Measurements from ENCODE around the gene LRRC8D. TPM values are rescaled to one million over a fixed set of nuclear protein-coding genes. Genes with fewer than 3 reads are reported as not detected.
"Not testable (repeated sequence)": the region's sequence is repeated elsewhere in the genome, so short reads cannot be mapped to it uniquely, and the experiment has no call there.

The LRRC8D gene
- 4.4 TPM for total RNA-seq

DNA sequence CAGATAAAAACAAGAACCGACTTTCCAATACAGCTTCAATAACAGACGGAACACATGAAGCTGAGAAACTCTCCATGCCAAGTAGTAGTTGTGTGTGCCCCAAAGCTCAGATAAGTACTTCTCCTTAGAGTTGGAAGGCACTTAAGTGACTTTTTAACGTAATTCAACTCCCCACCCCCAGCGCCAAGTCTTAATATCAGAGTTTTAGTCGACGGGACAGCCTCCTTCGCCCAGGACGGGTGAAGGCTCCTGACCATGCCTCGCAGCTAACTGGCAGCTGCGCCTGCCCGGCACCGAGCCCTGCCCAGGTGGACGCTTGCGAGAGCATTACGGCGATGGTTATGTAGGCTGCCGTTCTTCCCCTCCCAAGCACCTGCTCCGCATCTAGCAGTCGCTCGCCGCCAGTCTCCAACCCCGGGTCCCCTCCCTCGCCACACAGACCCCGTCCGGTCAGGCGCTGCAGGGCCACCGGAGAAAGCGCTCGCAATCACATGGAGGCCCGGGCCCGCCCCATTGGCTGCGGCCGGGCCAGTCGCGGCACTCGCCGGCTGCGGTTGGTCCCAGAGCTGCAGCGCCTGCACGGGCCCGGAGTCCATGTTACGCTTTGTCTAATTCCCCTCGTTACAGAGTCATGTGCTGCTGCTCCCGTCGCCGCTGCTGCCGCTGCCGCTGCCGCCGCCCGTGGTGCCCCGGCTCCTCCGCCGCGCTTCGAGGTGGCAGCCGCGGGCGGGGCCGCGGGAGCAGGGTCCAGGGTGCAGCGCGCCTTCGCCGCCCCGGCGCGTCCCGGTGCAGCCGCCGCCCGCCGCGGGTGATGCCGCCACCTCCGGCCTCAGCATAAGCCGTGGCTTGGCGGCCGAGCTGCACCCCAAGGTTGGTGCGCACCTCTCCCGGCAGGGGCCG lies at the start of gene LRRC8D:
Gene LRRC8D (plus strand): TSS at position 611 of the 900 bp plus-strand sequence. CDS start 112,037 bp downstream, outside the sequence.
- Histone ChIP-seq H3K4me1 (peaks cover 16% of the 10 kb centered on the region), H3K36me3 (no peaks in the 10 kb centered on the region), H3K9me3 (no peaks in the 10 kb centered on the region), H3K4me3 (peak within 1 kb of the TSS; percentile 78 to 91), H3K27me3 (no peaks in the 10 kb centered on the region), H3K27ac (peak within 1 kb of the TSS; percentile 42)
- intact Hi-C loops (cut with DNase I), result no loop called here
- no peak for DNase-seq (ENCODE audit: extremely low spot score in 2 of 2)
- TF ChIP-seq, protein P1, sequence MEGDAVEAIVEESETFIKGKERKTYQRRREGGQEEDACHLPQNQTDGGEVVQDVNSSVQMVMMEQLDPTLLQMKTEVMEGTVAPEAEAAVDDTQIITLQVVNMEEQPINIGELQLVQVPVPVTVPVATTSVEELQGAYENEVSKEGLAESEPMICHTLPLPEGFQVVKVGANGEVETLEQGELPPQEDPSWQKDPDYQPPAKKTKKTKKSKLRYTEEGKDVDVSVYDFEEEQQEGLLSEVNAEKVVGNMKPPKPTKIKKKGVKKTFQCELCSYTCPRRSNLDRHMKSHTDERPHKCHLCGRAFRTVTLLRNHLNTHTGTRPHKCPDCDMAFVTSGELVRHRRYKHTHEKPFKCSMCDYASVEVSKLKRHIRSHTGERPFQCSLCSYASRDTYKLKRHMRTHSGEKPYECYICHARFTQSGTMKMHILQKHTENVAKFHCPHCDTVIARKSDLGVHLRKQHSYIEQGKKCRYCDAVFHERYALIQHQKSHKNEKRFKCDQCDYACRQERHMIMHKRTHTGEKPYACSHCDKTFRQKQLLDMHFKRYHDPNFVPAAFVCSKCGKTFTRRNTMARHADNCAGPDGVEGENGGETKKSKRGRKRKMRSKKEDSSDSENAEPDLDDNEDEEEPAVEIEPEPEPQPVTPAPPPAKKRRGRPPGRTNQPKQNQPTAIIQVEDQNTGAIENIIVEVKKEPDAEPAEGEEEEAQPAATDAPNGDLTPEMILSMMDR (IDR thresholded peaks at IDR 0.05), result no peak
- TF ChIP-seq POLR2A (IDR thresholded peaks at IDR 0.05) (no peak), POLR2AphosphoS5 (IDR thresholded peaks at IDR 0.05; ENCODE audit: insufficient read depth in 1 of 2, low read depth in 1 of 2) (peak in 1 of 2 donors; percentile 36)

DNA sequence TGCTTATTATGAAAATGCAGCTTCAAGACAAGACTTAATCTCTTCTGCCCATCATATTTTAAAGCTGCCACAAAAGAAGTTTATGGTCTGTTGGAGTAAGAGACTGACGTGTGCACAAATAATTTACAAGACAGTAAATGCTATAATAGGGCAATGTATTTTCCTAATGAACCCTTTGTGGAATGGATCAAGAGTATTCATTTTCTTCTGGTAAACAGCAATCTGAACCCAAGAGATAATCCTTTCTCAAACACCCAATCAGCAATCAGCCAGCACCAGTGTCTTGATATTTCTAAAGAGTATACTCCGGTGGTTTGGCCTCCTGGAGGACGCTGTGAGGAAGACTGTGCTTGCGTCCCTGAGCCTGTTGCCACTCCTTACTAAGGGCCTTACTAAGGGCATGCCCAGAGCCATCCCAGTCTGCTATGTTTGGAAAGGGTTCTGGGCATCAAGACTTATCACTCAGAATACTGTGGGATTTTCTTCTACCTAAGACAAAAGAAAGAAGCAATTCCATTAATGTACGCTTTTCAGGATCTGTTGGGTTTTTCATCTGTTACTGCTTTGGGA lies 48.8 kb upstream of the LRRC8D start:
- H3K4me3 ChIP-seq, result no peak overlapping the region
- H3K36me3 ChIP-seq, result no peaks in the 10 kb centered on the region
- H3K9me3 ChIP-seq, result no peaks in the 10 kb centered on the region
- no peaks in the 10 kb centered on the region for H3K27me3 ChIP-seq
- H3K27ac ChIP-seq, result no peak overlapping the region
- TF ChIP-seq, protein P1 (IDR thresholded peaks at IDR 0.05), result no peak
- intact Hi-C loops (cut with DNase I), result no loop called here
- H3K4me1 ChIP-seq, result no peaks in the 10 kb centered on the region
- DNase-seq (ENCODE audit: extremely low spot score in 2 of 2), result no peak

DNA sequence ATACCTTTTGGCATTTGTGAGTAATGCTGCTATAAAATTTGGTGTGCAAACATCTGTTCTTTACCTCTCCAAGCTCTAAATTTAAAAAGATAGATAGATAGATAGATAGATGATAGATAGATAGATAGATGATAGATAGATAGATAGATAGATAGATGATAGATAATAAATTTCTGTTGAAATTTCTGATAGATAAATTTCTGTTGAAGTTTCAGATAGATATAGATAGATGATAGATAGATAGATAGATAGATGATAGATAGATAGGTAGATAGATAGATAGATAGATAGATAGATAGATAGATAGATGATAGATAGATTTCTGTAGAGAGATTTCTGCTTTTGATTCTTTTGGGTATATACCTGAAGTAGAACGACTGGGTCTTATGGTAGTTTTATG lies 44.7 kb upstream of the LRRC8D start:
- H3K27me3 ChIP-seq; DNase-seq (ENCODE audit: extremely low spot score in 2 of 2); H3K4me3 ChIP-seq; H3K27ac ChIP-seq; H3K9me3 ChIP-seq; H3K4me1 ChIP-seq; intact Hi-C loops (cut with DNase I); H3K36me3 ChIP-seq: not testable (repeated sequence)

DNA sequence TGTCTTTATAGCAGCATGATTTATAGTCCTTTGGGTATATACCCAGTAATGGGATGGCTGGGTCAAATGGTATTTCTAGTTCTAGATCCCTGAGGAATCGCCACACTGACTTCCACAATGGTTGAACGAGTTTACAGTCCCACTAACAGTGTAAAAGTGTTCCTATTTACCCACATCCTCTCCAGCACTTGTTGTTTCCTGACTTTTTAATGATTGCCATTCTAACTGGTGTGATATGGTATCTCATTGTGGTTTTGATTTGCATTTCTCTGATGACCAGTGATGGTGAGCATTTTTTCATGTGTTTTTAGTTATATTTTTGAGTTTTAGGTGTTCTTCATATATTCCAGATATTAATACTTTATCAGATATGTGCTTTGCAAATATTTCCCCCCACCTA lies 43.6 kb upstream of the LRRC8D start:
- H3K9me3 ChIP-seq; H3K27me3 ChIP-seq; H3K36me3 ChIP-seq; H3K4me1 ChIP-seq; H3K4me3 ChIP-seq; H3K27ac ChIP-seq; DNase-seq (ENCODE audit: extremely low spot score in 2 of 2); intact Hi-C loops (cut with DNase I): not testable (repeated sequence)

DNA sequence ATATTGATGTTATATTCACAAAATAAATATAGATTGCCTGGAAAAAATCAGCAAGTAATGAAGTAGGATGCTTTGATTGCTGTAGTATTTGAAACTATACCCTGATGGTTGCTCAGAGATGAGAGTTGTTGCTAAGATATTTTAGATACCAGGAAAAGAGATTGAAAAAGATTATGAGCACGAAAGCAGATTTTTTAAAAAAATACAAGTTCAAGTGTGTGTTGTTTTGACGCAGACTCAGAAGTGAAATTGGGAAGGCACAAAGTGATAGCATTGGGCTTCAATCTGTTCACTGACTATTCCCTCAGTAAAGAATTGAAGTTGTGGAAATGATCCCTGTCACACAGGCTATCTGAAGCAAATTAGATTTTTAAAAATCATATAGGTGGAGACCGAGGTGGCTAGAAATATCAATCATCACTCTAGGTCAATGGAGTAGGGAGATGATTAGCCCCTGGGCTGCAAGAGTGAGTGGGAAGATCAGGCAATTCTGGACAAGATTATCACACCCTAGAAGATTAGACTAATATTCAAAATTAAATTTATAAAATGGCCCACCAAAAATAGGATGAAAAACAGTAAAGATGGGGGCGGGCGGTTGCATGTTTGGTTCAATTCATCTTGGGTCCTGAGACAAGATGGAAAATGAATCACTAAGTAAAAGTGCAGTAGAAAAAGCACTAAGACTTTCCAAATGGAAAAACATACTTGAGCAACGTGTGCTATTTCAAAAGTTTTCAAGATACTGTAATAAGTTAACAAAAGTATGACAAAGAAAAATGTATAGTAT lies 41.5 kb upstream of the LRRC8D start:
- no peaks in the 10 kb centered on the region for H3K36me3 ChIP-seq
- no peak for TF ChIP-seq POLR2AphosphoS5 (IDR thresholded peaks at IDR 0.05; ENCODE audit: insufficient read depth in 1 of 2, low read depth in 1 of 2)

DNA sequence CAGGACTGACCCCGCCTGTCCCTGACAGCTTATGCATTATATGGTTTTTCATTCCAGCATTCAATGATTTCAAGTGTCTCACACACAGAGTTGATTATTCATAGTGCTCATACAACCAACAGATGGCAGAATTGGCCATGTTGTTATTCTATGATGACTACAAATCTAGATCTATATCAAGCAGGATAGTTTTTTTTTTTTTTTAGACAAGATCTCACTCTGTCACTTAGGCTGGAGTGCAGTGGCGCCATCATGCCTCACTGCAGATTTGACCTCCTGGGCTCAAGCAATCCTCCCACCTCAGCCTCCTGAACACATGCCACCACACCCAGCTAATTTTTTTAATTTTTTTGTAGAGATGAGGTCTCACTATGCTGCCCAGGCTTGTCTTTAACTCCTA lies 40.1 kb upstream of the LRRC8D start:
- no peaks in the 10 kb centered on the region for H3K9me3 ChIP-seq
- no peaks in the 10 kb centered on the region for H3K4me1 ChIP-seq
- TF ChIP-seq, protein P1 (IDR thresholded peaks at IDR 0.05), result no peak
- no peak for TF ChIP-seq POLR2AphosphoS5 (IDR thresholded peaks at IDR 0.05; ENCODE audit: insufficient read depth in 1 of 2, low read depth in 1 of 2)
- no peak for TF ChIP-seq POLR2A (IDR thresholded peaks at IDR 0.05)
- intact Hi-C loops (cut with DNase I), result no loop called here
- H3K27me3 ChIP-seq, result no peaks in the 10 kb centered on the region
- no peak overlapping the region for H3K4me3 ChIP-seq
- H3K27ac ChIP-seq, result no peak overlapping the region
- H3K36me3 ChIP-seq, result no peaks in the 10 kb centered on the region
- DNase-seq (ENCODE audit: extremely low spot score in 2 of 2), result no peak

More for the DNA sequence above, 41.5 kb upstream of the LRRC8D start:
- intact Hi-C loops (cut with DNase I), result no loop called here
- Histone ChIP-seq H3K27me3 (no peaks in the 10 kb centered on the region), H3K27ac (no peak overlapping the region), H3K9me3 (no peaks in the 10 kb centered on the region), H3K4me3 (no peak overlapping the region), H3K4me1 (no peaks in the 10 kb centered on the region)
- DNase-seq (ENCODE audit: extremely low spot score in 2 of 2), result no peak
